Loucy (cell line): ENCODE results near the gene OR2T27.

Experiments
- H2AFZ ChIP-seq: fragments of 200-600 bp; sonication (generic); 2 replicates; pipeline ENCODE4 v1.6.0; 2016; ENCODE audit warnings: antibody characterized with exemption, mild to moderate bottlenecking, low read length, moderate library complexity
- H3F3A ChIP-seq: fragments of 200-600 bp; 2 replicates; pipeline ENCODE4 v1.6.0; 2016; ENCODE audit warnings: antibody characterized with exemption, low read depth, mild to moderate bottlenecking
- H3K27me3 ChIP-seq: fragments of 200-600 bp; sonication (generic); 2 replicates; pipeline ENCODE4 v1.6.1; 2014; ENCODE audit warnings: low read length, mild to moderate bottlenecking; ENCODE audit not compliant: insufficient read depth, poor library complexity, severe bottlenecking
- H3K36me3 ChIP-seq: fragments of 200-600 bp; sonication (generic); 2 replicates; pipeline ENCODE4 v1.6.1; 2016; ENCODE audit warnings: low read length; ENCODE audit not compliant: insufficient read depth
- H3K4me1 ChIP-seq: fragments of 200-600 bp; sonication (generic); 2 replicates; pipeline ENCODE4 v1.5.1; 2014; ENCODE audit warnings: low read length, mild to moderate bottlenecking; ENCODE audit not compliant: insufficient read depth, poor library complexity, severe bottlenecking
- H3K4me2 ChIP-seq: fragments of 200-600 bp; sonication (generic); 2 replicates; pipeline ENCODE4 v1.6.0; 2014; ENCODE audit warnings: antibody characterized with exemption, low read length, low read depth, mild to moderate bottlenecking; ENCODE audit not compliant: poor library complexity, severe bottlenecking
- H3K4me3 ChIP-seq: fragments of 200-600 bp; sonication (generic); 2 replicates; pipeline ENCODE4 v1.5.1; 2014; ENCODE audit warnings: low read length, mild to moderate bottlenecking, mixed read lengths; ENCODE audit not compliant: poor library complexity, severe bottlenecking
- H3K79me2 ChIP-seq: fragments of 200-600 bp; sonication (generic); 2 replicates; pipeline ENCODE4 v1.6.1; 2014; ENCODE audit warnings: low read length; ENCODE audit not compliant: insufficient read depth
- H3K9ac ChIP-seq: fragments of 200-600 bp; sonication (generic); 2 replicates; pipeline ENCODE4 v1.6.0; 2014; ENCODE audit warnings: mild to moderate bottlenecking, low read depth, low read length, moderate library complexity; ENCODE audit not compliant: poor library complexity, severe bottlenecking
- H3K9me2 ChIP-seq: fragments of 200-600 bp; sonication (generic); replicated peaks from 2 replicates; pipeline ENCODE4 v1.6.1; 2016; ENCODE audit warnings: low read depth, low read length, mixed read lengths
- H3K9me3 ChIP-seq: fragments of 200-600 bp; sonication (generic); 2 replicates; pipeline ENCODE4 v1.6.1; 2014; ENCODE audit warnings: mild to moderate bottlenecking, antibody characterized with exemption, low read length, low read depth; ENCODE audit not compliant: insufficient read depth
- H4K20me1 ChIP-seq: fragments of 200-600 bp; sonication (generic); 2 replicates; pipeline ENCODE4 v1.6.0; 2014; ENCODE audit warnings: antibody characterized with exemption, low read length, mild to moderate bottlenecking; ENCODE audit not compliant: insufficient read depth, poor library complexity, severe bottlenecking
- EZH2phosphoT487 ChIP-seq: fragments of 200-600 bp; IDR thresholded peaks from 2 replicates; pipeline ENCODE4 v1.6.1; 2018; ENCODE audit warnings: antibody characterized with exemption, mild to moderate bottlenecking, moderate library complexity, borderline replicate concordance
- TF ChIP-seq, protein P1 (sequence below): fragments of 200-600 bp; sonication (generic); conservative IDR thresholded peaks from 2 replicates; pipeline ENCODE4 v1.5.1; 2014; ENCODE audit warnings: mild to moderate bottlenecking, antibody characterized with exemption, low read length

The OR2T27 gene

DNA sequence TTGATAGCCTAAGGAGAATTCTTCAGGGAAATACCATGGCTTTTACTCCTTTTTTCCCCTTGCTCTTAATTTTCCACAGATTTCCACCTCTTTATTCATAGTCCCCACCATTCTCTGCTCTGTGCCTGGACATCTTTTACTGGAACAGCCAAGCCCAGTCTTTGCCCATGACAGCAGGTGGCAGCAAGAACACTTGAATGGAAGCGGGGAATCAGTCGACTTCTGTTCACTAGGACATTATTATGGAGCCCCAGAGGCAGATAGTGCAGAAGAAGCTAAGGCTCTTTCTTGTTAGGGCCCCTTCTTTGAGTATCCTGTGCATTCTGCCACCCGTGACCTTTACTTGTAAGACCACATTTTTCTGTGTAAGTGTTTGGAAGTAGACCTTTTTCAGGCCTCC is 40.9 kb upstream of the OR2T27 start:
- H3K4me3 ChIP-seq, result no peak overlapping the region
- H3K79me2 ChIP-seq, result no peaks in the 10 kb centered on the region
- no peaks in the 10 kb centered on the region; the same call in 1 of the 2 replicates for H3K9me3 ChIP-seq
- no peak overlapping the region for H3K4me2 ChIP-seq
- TF ChIP-seq, protein P1, sequence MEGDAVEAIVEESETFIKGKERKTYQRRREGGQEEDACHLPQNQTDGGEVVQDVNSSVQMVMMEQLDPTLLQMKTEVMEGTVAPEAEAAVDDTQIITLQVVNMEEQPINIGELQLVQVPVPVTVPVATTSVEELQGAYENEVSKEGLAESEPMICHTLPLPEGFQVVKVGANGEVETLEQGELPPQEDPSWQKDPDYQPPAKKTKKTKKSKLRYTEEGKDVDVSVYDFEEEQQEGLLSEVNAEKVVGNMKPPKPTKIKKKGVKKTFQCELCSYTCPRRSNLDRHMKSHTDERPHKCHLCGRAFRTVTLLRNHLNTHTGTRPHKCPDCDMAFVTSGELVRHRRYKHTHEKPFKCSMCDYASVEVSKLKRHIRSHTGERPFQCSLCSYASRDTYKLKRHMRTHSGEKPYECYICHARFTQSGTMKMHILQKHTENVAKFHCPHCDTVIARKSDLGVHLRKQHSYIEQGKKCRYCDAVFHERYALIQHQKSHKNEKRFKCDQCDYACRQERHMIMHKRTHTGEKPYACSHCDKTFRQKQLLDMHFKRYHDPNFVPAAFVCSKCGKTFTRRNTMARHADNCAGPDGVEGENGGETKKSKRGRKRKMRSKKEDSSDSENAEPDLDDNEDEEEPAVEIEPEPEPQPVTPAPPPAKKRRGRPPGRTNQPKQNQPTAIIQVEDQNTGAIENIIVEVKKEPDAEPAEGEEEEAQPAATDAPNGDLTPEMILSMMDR, result no peak; the same call in 1 of the 2 replicates
- no peak for TF ChIP-seq EZH2phosphoT487
- no peaks in the 10 kb centered on the region for H3K4me1 ChIP-seq
- no peaks in the 10 kb centered on the region for H3K36me3 ChIP-seq
- H4K20me1 ChIP-seq, result no peaks in the 10 kb centered on the region
- H3K9ac ChIP-seq, result no peak overlapping the region
- no peaks in the 10 kb centered on the region for H3K27me3 ChIP-seq
- H3F3A ChIP-seq, result no peaks in the 10 kb centered on the region
- H2AFZ ChIP-seq, result no peak overlapping the region
- H3K9me2 ChIP-seq, result no peaks in the 10 kb centered on the region

DNA sequence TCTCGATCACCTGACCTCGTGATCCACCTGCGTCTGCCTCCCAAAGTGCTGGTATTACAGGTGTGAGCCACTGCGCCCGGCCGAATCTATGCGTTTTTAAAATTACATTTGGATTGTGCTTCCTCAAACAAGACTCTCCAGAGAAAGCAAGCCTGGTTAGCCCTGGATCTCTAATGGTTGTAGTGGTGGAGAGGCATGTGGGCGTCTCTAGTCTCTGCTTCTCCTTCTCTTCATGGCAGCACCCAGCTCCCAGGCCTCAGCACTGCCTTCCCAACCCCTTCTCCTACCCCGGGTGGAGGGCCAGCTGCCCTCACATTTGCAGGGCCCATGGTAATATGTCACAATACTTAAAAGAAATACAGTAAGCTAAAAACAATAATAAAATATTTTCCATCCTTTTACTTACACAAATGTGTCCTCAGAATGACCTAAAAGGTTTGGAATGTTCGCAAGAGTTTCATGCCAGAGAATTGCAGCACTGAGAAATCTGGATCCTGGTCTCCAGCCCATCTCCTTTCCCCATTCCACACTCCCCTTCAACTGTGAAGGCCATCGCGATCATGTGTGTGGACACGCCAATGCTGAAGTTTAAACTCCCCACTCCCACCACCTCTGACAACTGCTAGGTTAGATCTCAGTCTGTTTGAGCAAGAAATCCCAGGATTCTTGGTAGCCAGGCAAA is 40.3 kb upstream of the OR2T27 start:
- Histone ChIP-seq H3K4me3 (no peak overlapping the region), H3K9ac (no peak overlapping the region), H2AFZ (no peak overlapping the region), H3K36me3 (no peaks in the 10 kb centered on the region), H3F3A (no peaks in the 10 kb centered on the region), H3K9me2 (no peaks in the 10 kb centered on the region), H3K79me2 (no peaks in the 10 kb centered on the region), H3K27me3 (no peaks in the 10 kb centered on the region), H3K4me1 (no peaks in the 10 kb centered on the region), H3K4me2 (no peak overlapping the region), H3K9me3 (no peaks in the 10 kb centered on the region; the same call in 1 of the 2 replicates), H4K20me1 (no peaks in the 10 kb centered on the region)
- TF ChIP-seq, protein P1, result no peak
- no peak for TF ChIP-seq EZH2phosphoT487

DNA sequence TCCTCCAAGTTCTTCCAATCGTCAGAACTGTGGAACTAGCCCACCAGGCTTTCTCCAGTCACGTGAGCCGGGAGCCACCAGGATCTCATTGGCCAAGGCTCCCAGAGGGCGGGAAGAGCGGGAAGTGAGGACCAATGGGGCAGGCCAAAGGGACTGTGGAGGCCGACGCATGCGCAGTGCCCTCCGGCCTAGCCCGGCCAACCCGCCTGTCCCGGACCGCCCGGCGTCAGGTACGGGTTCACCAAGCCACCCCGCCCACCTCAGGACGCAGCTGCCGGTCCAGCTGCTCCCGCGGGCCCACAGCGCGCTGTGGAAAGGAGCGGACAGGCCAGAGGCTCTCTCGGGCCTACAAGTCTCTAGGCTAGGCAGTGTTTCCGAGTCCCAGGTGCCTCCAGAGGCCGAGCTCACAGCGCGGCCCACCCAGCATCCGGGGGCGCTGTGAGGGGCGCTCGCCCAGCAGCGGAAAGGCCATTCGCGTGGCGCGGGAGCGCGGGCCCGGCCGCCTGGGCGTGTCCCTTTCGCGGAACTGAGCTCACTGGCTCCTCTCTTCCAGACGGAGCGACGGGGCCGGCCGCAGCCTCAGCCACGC is 36.3 kb upstream of the OR2T27 start:
- Histone ChIP-seq H2AFZ (no peak overlapping the region), H4K20me1 (no peaks in the 10 kb centered on the region), H3K9me2 (no peaks in the 10 kb centered on the region), H3K4me2 (no peak overlapping the region), H3F3A (no peaks in the 10 kb centered on the region), H3K9ac (no peak overlapping the region), H3K79me2 (no peaks in the 10 kb centered on the region), H3K4me1 (no peaks in the 10 kb centered on the region), H3K9me3 (no peaks in the 10 kb centered on the region; the same call in 1 of the 2 replicates), H3K27me3 (no peaks in the 10 kb centered on the region), H3K36me3 (no peaks in the 10 kb centered on the region), H3K4me3 (no peak overlapping the region)
- TF ChIP-seq EZH2phosphoT487, result no peak
- TF ChIP-seq, protein P1, result no peak
